Peyer's patch (tissue), 4 donors: ENCODE data around the gene SRD5A1.

ENCODE experiments used
- POLR2A ChIP-seq, 2 donors: fragments of 450-650 bp; IDR thresholded peaks; one replicate each; pipeline ENCODE4 v1.5.1; 2017; ENCODE audit warnings: antibody characterized with exemption in 2 of 2, mild to moderate bottlenecking in 2 of 2, moderate library complexity in 2 of 2
- TF ChIP-seq, protein P1 (sequence below), 6 experiments: fragments of 450-650 bp in 4 of 6; fragments of 200-600 bp in 2 of 6; sonication (generic) in 1 of 6; IDR thresholded peaks; one replicate each; pipeline ENCODE4 v1.5.1; 2017 to 2019; ENCODE audit warnings: antibody characterized with exemption in 6 of 6, mild to moderate bottlenecking in 3 of 6, moderate library complexity in 1 of 6

DNA sequence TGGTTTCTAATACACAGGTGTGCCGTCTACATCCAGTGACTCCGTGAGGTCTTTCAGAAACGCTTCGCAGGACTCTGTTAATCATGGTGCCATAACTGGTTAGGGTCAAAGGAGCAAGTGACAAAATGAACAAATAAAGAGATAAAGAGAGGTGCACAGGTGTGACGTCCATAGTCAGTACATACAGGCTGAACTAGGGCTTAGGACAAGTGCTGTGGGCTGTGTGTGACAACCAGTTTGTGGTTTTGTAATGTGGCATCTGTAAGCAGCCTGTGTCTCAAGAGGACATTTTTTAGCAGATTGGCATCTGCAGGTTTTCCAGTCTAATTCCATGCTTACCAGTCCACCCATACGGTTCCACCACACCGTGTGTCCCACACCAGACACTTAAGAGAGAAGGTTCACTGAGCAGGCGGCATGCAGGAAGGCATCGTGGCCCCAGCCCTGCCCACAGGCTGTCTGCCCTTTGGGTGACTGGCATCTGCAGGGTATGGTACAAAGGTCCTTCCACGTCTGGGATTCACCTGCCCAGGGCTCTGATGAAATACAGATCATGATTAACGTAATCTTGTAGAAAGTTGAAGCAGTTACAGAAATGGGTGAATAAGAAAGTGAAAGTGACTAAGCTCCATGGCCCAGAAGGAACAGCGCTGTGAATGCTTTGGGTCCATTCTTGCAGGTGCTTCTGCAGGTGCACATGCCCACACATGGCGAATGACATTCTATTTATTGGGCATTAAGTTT lies 26.9 kb downstream of the SRD5A1 start:
- no peak for TF ChIP-seq POLR2A (IDR thresholded peaks at IDR 0.05)
- TF ChIP-seq, protein P1, sequence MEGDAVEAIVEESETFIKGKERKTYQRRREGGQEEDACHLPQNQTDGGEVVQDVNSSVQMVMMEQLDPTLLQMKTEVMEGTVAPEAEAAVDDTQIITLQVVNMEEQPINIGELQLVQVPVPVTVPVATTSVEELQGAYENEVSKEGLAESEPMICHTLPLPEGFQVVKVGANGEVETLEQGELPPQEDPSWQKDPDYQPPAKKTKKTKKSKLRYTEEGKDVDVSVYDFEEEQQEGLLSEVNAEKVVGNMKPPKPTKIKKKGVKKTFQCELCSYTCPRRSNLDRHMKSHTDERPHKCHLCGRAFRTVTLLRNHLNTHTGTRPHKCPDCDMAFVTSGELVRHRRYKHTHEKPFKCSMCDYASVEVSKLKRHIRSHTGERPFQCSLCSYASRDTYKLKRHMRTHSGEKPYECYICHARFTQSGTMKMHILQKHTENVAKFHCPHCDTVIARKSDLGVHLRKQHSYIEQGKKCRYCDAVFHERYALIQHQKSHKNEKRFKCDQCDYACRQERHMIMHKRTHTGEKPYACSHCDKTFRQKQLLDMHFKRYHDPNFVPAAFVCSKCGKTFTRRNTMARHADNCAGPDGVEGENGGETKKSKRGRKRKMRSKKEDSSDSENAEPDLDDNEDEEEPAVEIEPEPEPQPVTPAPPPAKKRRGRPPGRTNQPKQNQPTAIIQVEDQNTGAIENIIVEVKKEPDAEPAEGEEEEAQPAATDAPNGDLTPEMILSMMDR (IDR thresholded peaks at IDR 0.05), result no peak
